Measurements from ENCODE around the gene KRTAP10-4. TPM values are rescaled to one million over a fixed set of nuclear protein-coding genes. Genes with fewer than 3 reads are reported as not detected.
"Not testable (repeated sequence)": the region's sequence is repeated elsewhere in the genome, so short reads cannot be mapped to it uniquely, and the experiment has no call there.

The KRTAP10-4 gene
- total RNA-seq, 1 donor from 2014 or later = not detected

DNA sequence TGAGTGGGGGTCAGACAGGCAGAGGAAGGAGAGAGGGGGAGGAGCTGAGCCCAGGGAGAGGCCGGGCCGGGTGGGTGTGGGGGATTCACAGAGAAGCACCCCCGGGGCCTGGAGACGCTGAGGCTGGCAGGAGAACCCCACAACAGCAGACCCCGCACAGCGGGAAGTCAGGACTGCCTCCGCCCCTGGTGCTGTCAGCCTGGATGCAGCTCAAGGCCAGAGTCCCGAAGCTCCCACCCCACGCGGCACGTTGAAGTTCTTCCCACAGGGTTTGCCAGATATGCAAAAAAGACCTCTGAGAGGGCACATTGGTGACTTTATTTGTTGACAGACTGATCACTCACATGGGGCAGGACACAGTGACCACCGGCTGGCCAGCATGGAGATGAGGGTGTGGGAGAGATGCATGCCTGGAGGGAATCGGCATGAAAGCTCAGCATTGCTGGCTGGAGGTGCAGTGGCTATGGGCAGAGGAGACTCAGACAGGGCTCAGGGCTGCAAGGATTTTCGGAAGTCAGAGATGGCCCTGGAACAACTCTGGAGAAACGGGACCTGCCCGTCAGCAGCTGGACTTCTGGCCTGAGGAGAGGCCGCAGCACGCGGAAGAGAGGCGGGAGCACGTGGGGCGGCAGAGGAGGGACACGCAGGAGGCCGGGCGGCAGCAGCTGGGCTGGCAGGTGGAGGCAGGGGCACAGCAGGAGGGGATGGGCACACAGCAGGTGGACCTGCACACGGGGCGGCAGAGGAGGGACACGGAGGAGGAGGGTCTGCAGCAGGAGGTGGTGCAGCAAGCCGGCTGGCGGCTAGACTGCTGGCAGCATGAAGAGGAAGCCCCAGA lies 15.8 kb upstream of the KRTAP10-4 start:
- no peak for DNase-seq

DNA sequence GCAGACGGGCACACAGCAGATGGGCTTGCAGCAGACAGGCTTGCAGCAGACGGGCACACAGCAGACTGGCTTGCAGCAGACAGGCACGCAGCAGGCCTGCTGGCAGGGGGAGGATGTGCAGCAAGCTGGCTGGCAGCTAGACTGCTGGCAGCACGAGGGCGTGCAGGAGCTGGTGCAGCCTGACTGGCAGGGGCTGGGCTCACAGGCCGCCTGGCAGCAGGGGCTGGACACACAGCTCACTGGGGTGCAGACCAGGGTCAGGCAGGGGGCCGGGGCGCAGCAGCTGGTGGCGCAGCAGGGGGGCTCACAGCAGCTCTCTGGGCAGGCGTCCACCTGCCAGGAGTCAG lies 15.2 kb upstream of the KRTAP10-4 start:
- DNase-seq = not testable (repeated sequence)

DNA sequence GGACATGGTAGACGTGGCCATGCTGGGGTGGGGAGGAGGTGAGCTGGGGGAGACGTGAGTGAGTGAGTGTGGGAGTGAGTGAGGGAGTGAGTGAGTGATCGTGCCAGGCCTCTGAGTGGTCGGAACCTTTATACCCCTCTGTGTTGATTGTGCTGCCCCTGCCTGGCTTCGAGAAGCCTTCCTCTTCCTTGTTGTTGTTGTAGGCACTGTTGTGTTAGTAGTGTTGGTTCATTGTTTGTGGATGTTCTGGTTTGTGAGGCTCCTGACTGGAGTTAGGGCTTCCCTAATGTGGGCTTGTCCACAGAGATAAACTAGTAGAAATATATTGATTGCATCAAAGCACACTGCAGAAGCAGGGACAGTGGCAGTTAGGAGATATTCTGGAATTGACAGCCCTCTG lies 14.8 kb upstream of the KRTAP10-4 start, which contains the start of gene KRTAP10-3:
TSS of gene KRTAP10-3 (minus strand) at position 101 of the 400 bp plus-strand sequence. CDS start at position 21, 80 bp downstream.
- DNase-seq = no peak

DNA sequence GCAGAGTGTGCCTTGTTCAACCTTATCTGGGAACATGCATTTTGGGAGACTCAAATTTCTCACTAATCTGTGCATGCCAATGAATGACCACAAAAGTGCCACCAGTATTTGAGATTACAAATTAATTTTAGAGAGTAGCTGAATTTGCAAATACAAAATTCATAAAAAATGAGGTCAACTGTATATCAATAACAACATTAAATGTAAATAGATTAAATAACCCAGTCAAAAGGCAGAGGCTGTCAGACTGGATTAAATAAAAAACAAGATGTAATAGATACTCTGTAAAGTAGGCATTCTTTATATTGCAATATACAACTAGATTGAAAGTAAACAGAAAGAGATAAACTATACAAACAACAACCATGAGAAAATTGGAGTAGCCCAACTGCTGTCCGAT lies 9.4 kb upstream of the KRTAP10-4 start:
- DNase-seq = no peak

DNA sequence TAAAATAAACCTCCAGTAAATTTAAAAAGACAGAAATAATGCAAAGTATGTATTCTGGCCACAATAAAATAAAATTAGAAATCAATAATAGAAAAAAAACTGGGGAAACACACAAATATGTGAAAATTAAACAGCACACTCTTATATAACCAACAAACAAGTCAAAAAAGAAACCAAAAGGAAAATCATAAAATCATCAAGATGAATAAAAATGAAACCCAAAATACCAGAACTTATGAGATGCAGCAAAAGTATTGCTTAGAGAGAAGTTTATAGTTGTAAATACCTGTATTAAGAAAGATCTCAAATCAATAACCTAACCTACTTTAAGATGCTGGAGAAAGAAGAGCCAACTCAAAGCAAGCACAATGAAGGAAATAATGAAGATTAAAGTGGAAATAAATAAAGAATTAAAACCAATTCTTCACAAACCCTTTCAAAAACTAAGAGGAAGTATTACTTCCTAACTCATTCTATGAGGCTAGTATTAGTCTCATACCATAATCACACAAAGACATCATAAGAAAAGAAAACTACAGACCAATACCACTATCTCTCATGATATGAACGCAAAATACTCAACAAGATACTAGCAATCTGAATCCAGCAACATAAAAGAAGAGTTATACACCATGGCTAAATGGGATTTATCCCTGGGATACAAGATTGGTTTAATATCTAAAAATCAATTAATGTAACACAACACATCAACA lies 8.5 kb upstream of the KRTAP10-4 start:
- no peak for DNase-seq

DNA sequence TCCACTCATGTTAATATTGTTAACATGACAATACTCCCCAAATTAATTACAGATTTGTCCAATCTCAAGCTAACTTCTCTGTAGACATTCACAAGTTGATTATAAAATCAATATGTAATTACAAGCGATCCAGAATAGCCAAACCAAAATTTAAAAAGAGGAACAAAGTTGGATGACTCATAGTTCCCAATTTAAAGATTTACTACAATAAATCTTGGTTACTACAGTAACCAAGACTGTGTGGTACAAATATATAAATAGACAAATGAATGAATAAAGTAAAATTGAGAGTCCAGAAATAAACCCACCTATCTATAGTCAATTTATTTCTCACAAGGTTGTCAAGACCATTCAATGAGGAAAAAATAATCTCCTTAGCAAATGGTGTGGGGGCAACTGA lies 7.1 kb upstream of the KRTAP10-4 start:
- no peak for DNase-seq

DNA sequence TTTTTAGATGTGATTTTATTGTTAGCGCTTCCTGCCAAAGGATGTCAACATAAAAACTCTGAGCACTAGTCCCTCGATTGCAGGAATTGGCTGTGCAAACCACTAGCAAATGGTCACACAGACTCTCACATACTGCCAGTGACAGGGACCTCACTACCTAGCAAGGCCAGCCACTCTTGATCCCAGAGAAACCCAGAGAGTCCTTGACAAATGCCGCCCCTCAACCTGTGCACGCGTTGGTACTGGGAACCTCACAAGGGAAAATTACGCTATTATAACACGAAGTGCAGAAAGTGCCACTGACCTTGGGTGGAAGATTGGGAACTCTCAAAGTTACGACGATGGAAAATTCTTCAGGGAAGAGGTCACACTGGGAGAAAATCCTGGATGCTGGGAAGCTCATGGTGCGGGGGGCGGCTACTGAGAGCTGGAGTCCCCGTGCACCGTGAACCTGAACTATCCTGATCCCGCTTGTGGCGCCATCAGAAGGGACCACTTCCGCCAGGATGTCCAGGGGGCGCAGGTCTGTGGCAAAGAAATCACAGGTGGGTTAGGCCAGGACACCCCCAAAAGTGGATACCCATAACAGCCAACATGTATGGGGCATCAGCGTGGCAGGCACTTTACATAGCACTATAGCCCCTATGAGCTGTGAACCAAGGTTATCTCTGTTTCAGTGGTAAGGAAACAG lies 5.9 kb upstream of the KRTAP10-4 start:
- no peak for DNase-seq

DNA sequence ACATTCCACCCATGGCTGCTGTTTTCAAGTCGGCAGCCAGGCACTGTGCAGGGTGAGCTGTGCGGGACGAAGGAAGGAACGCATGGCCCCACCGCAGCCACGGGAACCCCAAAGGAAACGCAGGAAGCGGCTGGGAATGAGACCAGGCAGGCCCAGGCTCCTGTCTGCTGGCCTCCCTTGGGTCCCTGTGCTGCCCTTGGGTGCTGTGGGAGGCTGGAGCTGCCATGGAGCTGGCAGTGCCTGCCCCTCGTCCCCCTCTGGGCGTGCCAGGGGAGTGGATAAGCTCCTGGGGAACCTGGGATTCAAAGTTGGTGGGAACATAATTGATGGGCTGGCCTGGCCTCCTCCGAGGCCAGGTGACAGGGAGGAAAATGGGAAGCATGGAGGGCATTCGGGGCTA lies 5.3 kb upstream of the KRTAP10-4 start:
- no peak for DNase-seq

DNA sequence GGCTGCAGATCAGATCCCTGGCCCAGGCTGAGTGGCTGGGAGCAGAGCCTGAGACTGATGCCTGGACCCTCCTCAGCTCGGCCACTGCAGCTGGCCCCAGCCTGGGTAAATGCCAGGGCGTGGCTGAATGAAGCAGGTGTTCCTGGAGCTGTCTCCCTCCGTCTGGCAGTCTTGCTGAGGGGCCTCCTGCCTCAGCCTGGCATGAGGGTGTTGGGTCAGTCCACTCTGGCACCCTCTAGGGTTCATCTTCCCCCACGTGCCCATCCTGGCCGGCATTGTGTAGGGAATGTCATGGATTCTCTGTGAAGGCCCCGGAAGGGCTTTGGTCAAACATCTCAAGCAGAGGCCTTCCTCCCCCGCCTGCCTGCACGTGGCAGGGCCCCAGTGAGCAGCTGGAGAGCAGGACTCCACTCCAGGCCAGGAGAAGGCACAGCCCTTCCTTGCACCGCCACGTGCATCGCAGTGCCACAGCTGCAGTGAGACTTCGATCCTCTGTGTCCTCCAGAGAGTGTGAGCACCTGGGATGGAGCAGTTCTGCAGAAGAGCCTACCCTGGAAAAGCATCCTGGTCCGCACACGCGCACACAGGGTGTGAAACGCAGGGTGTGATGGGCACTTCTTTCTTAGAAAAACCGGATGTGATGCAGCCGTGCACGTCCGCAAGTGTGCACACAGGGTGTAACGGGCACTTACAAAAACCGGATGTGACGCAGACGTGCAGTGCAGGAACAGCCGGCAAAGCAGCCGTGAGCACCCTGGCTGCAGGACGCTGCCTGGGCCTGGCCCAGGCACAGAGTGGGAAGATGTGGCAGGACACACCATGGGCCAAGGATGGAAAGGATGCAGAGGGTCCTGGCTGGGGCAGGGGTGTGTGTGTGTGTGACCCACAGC lies 4.6 kb upstream of the KRTAP10-4 start:
- DNase-seq = no peak

DNA sequence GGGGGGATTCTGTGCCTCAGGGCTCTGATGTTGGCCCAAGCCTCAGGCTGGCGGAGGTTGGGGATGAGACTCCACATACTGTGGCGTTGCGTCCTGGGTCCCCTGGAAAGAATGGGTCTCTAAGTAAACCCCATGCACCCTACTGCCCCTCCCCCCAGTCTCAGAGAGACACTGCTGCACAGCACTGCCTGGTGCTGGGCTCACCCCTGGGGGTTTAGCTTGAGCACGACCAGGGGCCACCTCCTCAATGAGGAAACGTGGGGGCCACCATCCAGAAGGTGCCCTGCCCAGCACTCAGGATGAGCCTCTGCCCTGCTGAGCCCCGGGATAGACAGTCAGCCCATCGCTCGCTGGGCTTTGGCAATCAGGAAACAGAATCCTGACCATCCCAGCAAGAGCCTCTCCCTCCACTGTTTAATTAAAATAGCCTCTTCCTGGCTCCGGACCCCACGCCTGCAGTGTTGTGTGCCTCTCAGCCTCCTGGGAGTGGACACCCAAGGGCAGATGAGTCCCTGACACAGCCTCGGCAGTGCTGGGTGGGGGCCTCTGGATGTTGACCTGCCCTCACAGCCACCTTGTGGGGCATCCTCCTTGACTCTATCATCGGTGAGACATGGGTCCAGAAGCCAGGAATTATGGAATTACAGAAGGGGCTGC lies 3.5 kb upstream of the KRTAP10-4 start:
- DNase-seq = no peak

DNA sequence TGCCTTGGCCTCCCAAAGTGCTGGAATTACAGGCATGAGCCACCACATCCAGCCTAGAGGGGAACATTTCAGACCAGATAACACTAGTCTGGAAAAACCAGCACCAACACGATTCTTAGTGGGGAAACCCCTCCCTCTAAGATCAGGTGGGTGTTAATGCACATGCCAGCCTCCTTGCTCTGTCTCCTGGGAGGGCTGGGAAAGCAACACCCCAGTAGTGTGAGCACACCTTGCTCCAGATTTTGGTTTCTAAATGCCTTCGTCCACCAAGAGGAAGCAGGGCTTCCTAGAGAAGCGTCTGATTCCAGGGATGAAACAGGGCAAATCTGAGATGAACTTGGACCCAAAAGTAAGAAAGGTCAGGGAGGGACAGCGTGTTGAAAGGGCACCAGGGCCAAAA lies 2.2 kb upstream of the KRTAP10-4 start:
- DNase-seq = no peak

DNA sequence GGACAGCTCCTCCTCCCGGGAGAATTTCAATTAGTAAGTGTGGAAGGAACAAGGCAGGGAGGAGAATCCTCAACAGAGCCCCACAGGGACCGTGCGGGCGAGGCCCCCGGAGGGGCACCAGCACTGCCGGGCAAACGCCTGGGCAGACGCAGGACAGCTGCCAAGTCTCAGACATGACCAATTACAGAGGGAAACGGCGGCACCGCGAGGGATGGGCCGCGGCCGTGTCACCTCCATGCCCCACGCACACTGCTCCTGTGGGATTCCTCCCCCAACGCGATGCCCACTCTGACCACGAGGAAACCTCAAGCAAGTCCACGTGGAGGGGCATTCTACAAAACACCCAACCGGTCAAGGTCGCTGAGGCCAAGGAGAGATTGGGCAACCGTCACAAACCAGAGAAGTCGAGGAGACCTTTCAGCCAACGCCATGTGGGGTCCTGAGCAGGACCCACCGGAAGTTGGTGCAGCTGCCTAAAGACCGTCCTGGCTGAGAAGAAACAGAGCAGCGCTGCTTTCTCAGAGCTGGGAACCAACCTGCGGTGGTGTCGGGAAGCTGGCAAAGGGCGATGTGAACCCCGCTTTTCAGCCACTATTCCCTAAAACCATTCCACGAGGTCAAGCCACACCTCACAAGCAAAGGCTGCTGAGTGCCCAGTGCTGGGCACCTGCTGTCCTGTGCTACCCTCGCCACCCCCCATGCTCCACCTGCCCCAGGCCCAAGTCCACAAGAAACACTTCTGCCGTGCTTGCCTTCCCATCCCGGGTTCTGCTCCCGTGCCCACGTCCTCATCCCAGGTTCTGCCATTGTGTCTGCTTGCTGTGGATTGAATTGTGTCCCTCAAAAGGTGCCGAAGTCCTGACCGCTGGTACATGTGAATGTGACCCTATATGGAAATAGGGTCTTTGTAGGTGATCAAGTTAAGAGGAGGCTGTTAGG lies 1.4 kb upstream of the KRTAP10-4 start:
- no peak for DNase-seq

DNA sequence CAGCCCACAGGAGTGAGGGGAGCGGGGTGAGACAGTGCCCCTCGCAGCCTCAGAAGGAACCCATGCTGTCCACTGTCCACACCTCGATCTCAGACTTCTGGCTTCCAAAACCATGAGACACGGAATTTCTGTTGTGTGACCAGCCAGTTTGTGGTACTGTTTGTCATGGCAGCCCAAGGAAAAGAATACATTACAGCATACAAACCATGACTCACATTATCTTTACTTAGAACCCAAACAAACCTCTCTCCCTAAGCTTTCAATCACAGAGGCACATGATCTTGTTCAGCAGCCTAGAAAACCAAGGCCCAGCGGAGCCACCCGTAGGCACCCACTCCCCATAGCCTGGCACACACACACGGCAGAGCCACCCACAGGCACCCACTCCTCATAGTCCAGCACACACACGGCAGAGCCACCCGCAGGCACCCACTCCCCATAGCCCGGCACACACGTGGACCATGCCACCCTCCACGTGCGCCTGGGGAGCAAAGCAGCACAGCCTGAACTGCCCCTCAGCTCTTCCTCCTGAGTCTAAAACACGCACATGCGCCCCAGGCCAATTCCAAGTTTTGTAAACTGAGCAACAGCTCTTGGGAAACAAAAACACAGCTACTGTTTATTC lies 458 bp upstream of the KRTAP10-4 start:
- DNase-seq = no peak

DNA sequence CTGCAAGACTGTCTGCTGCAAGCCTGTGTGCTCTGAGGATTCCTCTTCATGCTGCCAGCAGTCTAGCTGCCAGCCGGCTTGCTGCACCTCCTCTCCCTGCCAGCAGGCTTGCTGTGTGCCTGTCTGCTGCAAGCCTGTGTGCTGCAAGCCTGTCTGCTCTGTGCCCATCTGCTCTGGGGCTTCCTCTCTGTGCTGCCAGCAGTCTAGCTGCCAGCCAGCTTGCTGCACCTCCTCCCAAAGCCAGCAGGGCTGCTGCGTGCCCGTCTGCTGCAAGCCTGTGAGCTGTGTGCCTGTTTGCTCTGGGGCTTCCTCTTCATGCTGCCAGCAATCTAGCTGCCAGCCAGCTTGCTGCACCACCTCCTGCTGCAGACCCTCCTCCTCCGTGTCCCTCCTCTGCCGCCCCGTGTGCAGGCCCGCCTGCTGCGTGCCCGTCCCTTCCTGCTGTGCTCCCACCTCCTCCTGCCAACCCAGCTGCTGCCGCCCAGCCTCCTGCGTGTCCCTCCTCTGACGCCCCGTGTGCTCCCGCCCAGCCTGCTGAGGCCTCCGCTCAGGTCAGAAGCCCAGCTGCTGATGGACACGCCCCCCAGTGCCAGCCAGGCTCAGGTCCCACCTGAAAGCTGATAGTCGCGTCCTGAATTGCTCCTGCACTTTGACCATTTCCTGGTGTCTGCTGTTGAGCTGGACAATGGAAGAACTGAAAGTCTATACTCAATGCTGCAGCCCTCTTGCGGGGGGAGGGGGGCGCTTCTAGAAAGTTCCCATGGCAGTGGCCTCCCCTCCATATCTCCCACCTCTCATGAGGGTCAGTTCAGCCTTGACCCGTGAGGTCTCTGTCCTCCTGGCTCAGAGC lies 1.2 kb downstream of the KRTAP10-4 start:
- DNase-seq = no peak

DNA sequence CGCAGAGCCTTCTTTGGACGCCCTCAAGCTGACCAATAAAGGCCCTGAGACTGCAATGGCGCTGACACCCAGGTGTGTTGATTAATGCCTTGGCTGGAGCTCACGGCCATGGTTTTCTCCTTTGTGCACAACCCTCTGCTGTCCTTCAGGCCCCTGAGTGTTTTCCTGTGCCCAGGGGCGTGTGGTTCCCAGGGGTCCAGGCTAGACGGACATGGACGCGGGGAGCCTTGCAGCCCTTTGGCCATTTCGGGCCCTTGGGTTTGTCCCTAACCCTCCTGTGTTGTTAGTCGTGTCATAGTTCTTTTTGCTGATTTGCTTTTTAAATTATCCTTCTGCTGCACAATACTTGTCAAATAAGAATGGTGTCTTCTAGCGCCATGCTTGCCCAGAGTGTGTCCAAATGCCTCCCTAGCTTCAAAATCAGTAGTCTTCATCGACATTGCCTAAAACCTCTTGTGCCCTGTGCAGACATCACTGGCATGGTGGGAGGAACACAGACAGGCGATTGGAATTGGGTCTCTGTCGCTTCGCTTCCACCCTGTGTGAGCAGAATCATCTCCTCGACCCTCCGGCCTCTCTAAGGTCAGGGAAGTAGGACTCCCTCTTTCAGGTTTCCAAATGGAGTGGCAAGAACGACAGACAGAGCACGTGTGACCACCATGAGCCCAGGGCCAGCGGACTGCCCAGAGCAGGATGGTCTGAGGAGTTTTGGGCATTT lies 1.9 kb downstream of the KRTAP10-4 start:
- no peak for DNase-seq

DNA sequence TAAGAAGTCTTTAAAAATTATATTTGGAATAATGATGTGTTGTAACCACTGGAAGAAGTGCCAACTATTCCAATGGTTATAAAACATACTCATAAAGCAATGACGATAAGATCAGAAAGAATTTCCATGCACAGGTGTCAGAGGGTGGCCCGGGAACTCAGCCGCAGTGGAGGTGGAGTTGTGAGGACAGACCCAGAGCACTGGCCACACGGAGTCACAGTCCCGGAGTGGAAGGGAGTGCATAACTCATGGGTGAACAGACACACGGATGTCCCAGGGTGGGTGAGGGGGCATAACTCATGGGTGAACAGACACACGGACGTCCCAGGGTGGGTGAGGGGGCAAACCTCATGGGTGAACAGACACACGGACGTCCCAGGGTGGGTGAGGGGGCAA lies 2.5 kb downstream of the KRTAP10-4 start:
- no peak for DNase-seq

DNA sequence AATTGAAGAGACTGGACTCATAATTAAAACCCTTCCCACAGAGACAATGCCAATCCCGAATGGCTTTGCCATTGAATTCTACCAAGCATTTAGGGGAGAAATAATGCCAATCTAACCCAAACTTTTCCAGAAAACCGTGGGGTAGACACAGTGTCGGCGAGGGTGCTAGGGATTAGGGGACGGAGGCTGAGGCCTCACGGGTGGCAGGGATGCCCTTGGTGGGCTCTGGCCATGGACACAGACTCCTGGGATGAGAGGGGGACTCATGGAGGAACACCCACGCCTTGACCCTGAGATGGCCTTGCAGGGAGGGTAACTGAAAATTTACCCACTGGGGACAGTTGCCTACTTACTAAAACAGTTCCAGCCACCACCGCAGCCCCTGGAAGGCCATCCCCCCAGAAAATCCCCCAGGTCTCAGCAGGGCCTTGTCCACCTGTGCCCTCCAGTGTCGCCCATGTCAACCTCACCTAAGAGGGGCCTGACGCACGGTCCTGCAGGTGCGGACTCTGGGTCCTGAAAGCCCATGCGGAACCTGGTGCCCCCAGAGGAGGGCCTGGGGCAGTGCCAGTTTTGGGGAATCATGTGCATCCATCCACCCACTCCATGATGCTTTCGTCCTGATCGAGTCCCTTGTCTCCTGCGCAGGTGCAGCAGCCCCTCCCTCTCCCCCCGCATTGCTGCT lies 5.0 kb downstream of the KRTAP10-4 start:
- DNase-seq = no peak

All from occipital lobe (tissue), 2 donors.